Fibroblast of pulmonary artery (primary cell): Measurements from ENCODE around the gene AARSD1.

Experiments
- DNase-seq: peaks from one replicate; pipeline ENCODE4 v3.0.0-alpha.2; 2010; ENCODE audit warnings: low read depth
- H3K4me3 ChIP-seq: replicated peaks from 2 replicates; pipeline ENCODE4 v1.5.1; 2011; ENCODE audit warnings: low read depth, mild to moderate bottlenecking, control low read depth, low read length, moderate library complexity
- TF ChIP-seq, protein P1 (sequence below): IDR thresholded peaks from 2 replicates; pipeline ENCODE4 v1.5.1; 2011; ENCODE audit warnings: mild to moderate bottlenecking, control low read depth, low read length, inconsistent platforms; ENCODE audit errors: missing control alignments

AARSD1 gene

DNA sequence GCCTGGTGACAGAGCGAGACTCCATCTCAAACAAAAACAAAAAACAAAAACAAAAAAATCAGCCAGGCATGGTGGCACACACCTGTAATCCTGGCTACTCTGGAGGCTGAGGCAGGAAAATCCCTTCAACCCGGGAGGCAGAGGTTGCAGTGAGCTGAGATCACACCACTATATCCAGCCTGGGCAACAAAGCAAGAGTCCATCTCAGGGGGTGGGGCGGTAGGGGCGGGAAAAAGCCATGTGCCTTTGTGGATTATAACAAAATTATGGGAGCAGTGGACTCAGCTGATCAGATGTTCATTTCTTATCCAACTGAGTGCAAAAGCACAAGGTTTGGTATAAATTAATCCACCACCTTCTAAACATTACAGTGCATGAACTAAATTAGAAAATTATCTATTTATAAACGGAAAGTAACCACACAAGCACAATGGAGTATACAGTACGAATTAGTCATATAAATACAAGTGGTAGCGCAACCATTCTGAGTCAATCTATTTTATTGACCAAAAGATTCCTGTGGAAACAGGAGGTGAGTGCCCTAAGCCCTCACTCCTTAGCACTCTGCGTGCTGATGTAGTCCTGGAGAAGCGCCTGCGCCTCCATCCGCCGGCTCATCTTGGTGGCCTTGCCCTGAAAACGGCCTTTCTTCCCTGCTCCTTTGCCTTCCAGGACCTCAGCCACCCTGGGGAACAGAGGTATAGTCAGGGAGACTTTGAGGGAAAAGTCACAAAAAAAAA, 14.0 kb downstream of the AARSD1 start:
- H3K4me3 ChIP-seq, result no peak overlapping the region
- TF ChIP-seq, protein P1, sequence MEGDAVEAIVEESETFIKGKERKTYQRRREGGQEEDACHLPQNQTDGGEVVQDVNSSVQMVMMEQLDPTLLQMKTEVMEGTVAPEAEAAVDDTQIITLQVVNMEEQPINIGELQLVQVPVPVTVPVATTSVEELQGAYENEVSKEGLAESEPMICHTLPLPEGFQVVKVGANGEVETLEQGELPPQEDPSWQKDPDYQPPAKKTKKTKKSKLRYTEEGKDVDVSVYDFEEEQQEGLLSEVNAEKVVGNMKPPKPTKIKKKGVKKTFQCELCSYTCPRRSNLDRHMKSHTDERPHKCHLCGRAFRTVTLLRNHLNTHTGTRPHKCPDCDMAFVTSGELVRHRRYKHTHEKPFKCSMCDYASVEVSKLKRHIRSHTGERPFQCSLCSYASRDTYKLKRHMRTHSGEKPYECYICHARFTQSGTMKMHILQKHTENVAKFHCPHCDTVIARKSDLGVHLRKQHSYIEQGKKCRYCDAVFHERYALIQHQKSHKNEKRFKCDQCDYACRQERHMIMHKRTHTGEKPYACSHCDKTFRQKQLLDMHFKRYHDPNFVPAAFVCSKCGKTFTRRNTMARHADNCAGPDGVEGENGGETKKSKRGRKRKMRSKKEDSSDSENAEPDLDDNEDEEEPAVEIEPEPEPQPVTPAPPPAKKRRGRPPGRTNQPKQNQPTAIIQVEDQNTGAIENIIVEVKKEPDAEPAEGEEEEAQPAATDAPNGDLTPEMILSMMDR, result no peak
- DNase-seq, result no peak

DNA sequence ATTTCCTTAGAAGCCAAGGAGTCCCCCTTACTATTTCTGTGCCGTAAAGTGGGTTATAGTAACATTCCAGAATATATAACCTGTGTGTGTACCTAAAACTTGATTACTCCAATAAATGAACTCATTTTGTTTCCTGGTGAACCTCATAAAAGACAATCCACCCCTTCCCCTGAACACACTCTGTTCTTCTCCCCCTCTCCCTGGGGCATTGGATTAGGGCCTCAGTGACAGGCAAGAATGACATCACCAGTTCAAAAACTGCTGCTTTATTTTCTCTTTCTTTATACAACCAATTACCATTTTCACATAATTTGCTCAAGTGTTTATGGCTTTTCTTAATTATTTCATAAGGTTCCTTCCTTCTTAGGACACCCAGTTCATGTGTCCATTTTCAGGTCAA, 17.4 kb downstream of the AARSD1 start:
- no peak for DNase-seq
- no peak overlapping the region for H3K4me3 ChIP-seq
- TF ChIP-seq, protein P1, result no peak

DNA sequence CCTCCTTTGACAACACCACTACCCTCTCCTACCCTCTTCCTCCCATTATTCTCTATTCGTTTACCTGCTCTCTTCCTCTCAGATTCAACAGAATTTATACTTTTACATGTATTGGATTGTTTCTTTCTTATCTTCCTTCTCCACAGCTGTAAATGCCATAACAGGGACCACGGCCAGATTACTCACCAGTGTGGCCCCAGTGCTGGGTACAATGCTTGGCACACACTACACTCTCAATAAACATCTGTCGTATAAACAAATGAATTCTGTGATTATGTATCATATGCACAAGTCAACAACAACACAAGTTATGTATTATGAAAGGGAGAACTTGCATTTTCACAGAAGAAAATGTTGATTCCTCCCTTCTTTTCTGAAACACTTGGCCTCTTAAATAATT, 20.0 kb downstream of the AARSD1 start:
- TF ChIP-seq, protein P1, result no peak

DNA sequence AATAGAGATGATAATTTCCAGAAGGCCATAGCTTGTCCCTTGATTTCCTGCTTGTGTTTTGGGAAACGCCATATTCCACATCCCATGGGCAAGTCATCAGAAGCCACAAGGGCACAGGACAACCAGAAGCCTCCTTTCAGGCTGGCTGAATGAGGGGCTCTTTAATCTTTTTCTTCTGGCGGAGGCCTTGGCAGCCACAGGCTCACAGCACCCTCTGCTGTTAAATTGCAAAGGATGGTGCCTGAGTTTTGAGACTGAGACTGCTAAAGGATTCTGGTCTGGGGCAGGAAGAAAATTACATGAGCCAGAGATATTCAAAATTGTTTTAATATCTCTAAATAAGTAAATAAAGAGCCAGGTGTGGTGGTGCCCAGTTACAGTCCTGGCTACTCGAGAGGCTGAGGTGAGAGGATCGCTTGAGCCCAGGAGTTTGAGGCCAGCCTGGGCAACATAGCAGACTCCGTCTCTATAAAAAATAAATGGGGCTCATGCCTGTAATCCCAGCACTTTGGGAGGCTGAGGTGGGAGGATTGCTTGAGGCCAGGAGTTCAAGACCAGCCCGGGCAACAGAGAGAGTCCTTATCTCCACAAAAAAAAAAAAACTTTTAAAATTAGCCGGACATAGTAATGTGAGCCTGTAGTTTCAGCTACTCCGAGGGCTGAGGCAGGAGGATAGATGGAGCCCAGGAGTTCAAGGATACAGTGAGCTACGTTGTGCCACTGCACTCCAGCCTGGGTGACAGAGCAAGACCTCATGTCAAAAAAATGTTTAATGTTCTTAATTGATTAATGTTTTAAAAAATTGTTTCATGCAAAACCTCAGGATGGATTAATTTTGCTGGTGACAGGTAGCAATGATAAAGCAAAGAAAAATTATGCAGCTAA, 26.3 kb downstream of the AARSD1 start:
- TF ChIP-seq, protein P1, result peak; percentile 83
- no peak overlapping the region for H3K4me3 ChIP-seq
- DNase-seq, result peak; percentile 80

More for the DNA sequence above, 20.0 kb downstream of the AARSD1 start:
- DNase-seq, result peak; percentile 38
- no peak overlapping the region for H3K4me3 ChIP-seq

DNA sequence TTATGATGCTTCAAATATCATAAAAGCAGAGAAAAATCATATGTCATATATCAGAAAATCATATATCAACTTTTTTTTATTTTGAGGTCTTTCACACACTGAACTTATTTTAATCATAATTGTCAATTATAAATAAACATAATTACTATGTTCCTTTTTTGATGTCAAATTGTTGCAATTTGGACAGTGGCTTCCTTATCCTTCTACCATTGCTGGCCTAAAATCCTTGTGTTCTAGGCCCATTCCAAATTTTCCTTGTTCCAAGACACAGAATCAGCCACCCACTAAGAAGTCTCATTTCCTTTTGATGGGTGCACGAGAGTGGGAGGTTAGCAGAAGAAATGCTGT, 34.8 kb downstream of the AARSD1 start:
- TF ChIP-seq, protein P1, result no peak
- DNase-seq, result no peak
- no peak overlapping the region for H3K4me3 ChIP-seq

DNA sequence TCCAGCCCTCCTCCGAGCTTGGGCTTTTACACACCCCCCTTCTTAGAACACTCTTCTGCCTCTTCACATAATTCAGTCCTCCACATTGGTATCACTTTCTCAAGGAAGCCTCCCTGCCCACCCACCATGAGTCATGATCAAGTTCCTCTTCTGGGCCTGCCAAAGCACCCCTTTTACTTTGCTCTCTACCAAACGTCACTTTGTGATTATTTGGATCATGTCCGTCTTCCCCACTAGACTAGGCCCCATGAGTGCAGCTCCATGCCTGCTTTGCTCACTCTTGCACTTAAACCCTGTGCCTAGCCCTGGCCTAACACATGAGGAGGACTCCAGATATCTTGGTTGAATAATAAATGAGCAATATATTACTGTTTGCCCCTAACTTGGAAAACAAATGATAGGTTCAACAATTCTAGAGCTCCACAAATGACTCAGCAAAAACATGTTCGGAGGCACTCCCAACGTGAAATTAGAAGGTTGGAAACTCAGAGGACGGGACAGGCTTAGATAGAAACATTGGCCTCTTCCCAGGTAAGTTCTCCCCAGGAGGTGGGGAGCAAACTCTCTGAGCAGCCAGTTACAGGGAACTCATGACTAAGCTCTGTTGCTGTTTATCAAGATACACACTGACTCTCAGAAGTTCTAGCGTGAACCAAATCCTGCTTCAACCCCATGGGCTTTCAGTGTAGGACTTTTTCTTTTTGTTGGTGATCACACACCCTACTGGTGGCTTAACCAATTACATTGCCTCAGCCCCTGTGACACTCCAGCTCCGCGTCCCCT, 35.3 kb downstream of the AARSD1 start:
- TF ChIP-seq, protein P1, result peak; percentile 62
- peak; percentile 91 for DNase-seq
- no peak overlapping the region for H3K4me3 ChIP-seq
